PC-9 (cell line): ENCODE measurements around the gene CEP76. TPM values are rescaled to one million over a fixed set of nuclear protein-coding genes. Genes with fewer than 3 reads are reported as not detected.
A peak's percentile ranks its signal among the peaks of the same experiment; 100 is the strongest.

Experiments
- BruUV-seq: library from RNA; stranded (reverse); fragments of 400-500 nt; replicated peaks from 2 replicates; lab custom pipeline; 2021; lab: Mats Ljungman, UMichigan
- CTCF ChIA-PET: fragments of 300-600 bp; sonication (Branson Sonifier 250); formaldehyde crosslinking; loops from one replicate; lab custom pipeline; 2022; ENCODE audit warnings: antibody characterized with exemption; lab: Charles Lee
- POLR2A ChIA-PET: fragments of 300-600 bp; sonication (Branson Sonifier 250); formaldehyde crosslinking; loops from one replicate; lab custom pipeline; 2022; ENCODE audit warnings: antibody characterized with exemption; ENCODE audit not compliant: unreplicated experiment; lab: Charles Lee
- DNase-seq, 2 experiments: peaks; one replicate each; pipeline versions ENCODE4 v3.0.0 to v3.0.0-alpha.2; 2015 to 2022; ENCODE audit warnings: mixed read lengths in 1 of 2
- H2AFZ ChIP-seq: fragments of 200-600 bp; sonication (generic); 2 replicates; pipeline ENCODE4 v1.8.1; 2017; ENCODE audit warnings: antibody characterized with exemption
- H3F3A ChIP-seq: fragments of 200-600 bp; sonication (generic); 2 replicates; pipeline ENCODE4 v1.8.1; 2017; ENCODE audit warnings: antibody characterized with exemption, mild to moderate bottlenecking, low read depth; ENCODE audit not compliant: insufficient read depth
- H3K27ac ChIP-seq: fragments of 200-600 bp; sonication (generic); 2 replicates; pipeline ENCODE4 v1.6.1; 2016; ENCODE audit warnings: mixed run types
- H3K27me3 ChIP-seq: fragments of 200-600 bp; sonication (generic); 2 replicates; pipeline ENCODE4 v1.6.1; 2016; ENCODE audit warnings: low read depth, mixed run types; ENCODE audit not compliant: insufficient read depth
- H3K36me3 ChIP-seq: fragments of 200-600 bp; sonication (generic); 2 replicates; pipeline ENCODE4 v1.6.1; 2016; ENCODE audit warnings: low read depth, mixed run types
- H3K4me1 ChIP-seq: fragments of 200-600 bp; sonication (generic); replicated peaks from 2 replicates; pipeline ENCODE4 v1.6.1; 2016; ENCODE audit warnings: mixed run types; ENCODE audit not compliant: insufficient read depth
- H3K4me2 ChIP-seq: fragments of 200-600 bp; sonication (generic); 2 replicates; pipeline ENCODE4 v1.6.1; 2017; ENCODE audit warnings: mixed run types
- H3K4me3 ChIP-seq: fragments of 200-600 bp; sonication (generic); 2 replicates; pipeline ENCODE4 v1.6.1; 2016; ENCODE audit warnings: mixed run types
- H3K79me2 ChIP-seq: fragments of 200-600 bp; sonication (generic); 2 replicates; pipeline ENCODE4 v1.6.1; 2017; ENCODE audit warnings: low read depth, mixed run types
- H3K9me2 ChIP-seq: fragments of 200-600 bp; sonication (generic); 2 replicates; pipeline ENCODE4 v1.8.1; 2017; ENCODE audit warnings: mild to moderate bottlenecking; ENCODE audit not compliant: insufficient read depth
- H3K9me3 ChIP-seq: fragments of 200-600 bp; sonication (generic); 2 replicates; pipeline ENCODE4 v1.8.1; 2016; ENCODE audit warnings: low read depth; ENCODE audit not compliant: insufficient read depth
- H4K20me1 ChIP-seq: fragments of 200-600 bp; sonication (generic); 2 replicates; pipeline ENCODE4 v1.8.1; 2017; ENCODE audit not compliant: insufficient read depth
- EZH2 ChIP-seq: fragments of 200-600 bp; sonication (generic); IDR thresholded peaks from 2 replicates; pipeline ENCODE4 v1.8.0; 2017; ENCODE audit warnings: antibody characterized with exemption, low read depth
- intact Hi-C: fragments of 100-400 bp; cut with micrococcal nuclease; formaldehyde crosslinking; loops from one replicate; pipeline ENCODE4 v1.10.0; 2022; ENCODE audit not compliant: unreplicated experiment
- total RNA-seq: library from RNA; stranded (reverse); gene quantifications from 2 replicates; pipeline ENCODE4 v1.2.3, GENCODE V29; 2021
- TF ChIP-seq, protein P1 (sequence below): fragments of 200-600 bp; sonication (generic); conservative IDR thresholded peaks from 2 replicates; pipeline ENCODE4 v1.6.1; 2017; ENCODE audit warnings: mixed run types, antibody characterized with exemption, mild to moderate bottlenecking, moderate library complexity

The CEP76 gene
- total RNA-seq, 1 experiment from 2014 or later, result 14.5 TPM

DNA sequence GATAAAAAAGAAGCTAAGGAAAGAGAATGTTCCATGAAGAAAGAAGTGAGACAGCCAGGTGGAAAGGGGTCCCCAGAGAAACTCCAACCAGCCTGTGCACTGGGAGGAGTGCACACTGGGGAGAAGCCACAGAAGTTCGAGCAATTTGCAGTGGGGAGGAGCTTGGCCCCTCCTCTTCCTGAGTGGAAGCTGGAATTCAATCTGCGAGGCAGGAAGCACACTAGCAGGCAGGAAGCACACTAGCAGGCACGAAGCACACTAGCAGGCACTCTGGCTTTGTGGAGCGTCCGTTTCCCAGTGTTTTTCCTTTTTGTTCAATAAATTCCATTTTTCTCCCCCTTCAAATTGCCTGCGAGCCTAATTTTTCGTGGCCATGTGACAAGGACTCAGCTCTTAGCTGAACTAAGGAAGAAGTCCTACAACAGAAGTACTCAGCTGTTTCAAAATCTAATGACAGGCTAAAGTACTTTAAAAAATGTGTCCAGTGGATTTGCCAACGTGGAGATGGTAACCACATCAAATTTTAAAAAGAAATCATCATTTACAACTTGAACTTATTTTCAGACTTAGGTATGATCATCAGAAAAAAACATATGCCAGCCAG, 23.2 kb downstream of the CEP76 start:
- Histone ChIP-seq H3K36me3 (no peaks in the 10 kb centered on the region), H3K4me1 (no peaks in the 10 kb centered on the region), H3K4me2 (no peak overlapping the region), H3K27me3 (no peaks in the 10 kb centered on the region), H2AFZ (no peak overlapping the region), H3F3A (no peaks in the 10 kb centered on the region), H3K4me3 (no peak overlapping the region), H4K20me1 (no peaks in the 10 kb centered on the region), H3K9me2 (no peaks in the 10 kb centered on the region), H3K27ac (no peak overlapping the region), H3K9me3 (no peaks in the 10 kb centered on the region), H3K79me2 (no peaks in the 10 kb centered on the region)
- ChIA-PET CTCF (no interaction called here), POLR2A (no interaction called here)
- intact Hi-C loops, result no loop called here
- no peak for TF ChIP-seq EZH2
- no peak for DNase-seq
- no TSS peak for BruUV-seq

DNA sequence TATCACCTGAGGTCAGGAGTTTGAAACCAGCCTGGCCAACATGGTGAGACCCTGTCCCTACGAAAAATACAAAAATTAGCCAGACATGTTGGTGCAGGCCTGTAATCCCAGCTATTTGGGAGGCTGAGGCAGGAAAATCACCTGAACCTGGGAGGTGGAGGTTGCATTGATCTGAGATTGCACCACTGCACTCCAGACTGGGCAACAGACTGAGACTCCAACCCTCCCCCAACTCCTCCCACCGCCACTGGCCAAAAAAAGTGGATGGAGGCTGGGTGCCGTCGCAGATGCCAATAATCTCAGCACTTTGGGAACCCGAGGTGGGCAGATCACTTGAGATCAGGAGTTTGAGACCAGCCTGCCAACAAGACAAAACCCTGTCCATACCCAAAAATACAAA, 34.5 kb downstream of the CEP76 start:
- H3K4me3 ChIP-seq, result no peak overlapping the region
- no peak overlapping the region for H3K4me2 ChIP-seq
- ChIA-PET POLR2A (no interaction called here), CTCF (no interaction called here)
- no peaks in the 10 kb centered on the region for H3K27me3 ChIP-seq
- intact Hi-C loops, result no loop called here
- no peaks in the 10 kb centered on the region for H3K79me2 ChIP-seq
- H3K27ac ChIP-seq, result no peak overlapping the region
- no peak for DNase-seq
- TF ChIP-seq, protein P1, sequence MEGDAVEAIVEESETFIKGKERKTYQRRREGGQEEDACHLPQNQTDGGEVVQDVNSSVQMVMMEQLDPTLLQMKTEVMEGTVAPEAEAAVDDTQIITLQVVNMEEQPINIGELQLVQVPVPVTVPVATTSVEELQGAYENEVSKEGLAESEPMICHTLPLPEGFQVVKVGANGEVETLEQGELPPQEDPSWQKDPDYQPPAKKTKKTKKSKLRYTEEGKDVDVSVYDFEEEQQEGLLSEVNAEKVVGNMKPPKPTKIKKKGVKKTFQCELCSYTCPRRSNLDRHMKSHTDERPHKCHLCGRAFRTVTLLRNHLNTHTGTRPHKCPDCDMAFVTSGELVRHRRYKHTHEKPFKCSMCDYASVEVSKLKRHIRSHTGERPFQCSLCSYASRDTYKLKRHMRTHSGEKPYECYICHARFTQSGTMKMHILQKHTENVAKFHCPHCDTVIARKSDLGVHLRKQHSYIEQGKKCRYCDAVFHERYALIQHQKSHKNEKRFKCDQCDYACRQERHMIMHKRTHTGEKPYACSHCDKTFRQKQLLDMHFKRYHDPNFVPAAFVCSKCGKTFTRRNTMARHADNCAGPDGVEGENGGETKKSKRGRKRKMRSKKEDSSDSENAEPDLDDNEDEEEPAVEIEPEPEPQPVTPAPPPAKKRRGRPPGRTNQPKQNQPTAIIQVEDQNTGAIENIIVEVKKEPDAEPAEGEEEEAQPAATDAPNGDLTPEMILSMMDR, result no peak
- TF ChIP-seq EZH2, result no peak
- no peaks in the 10 kb centered on the region for H3K9me2 ChIP-seq
- H2AFZ ChIP-seq, result no peak overlapping the region
- H3F3A ChIP-seq, result 0 out of 2 replicates have a peak, but pooled peaks cover 2% of the 10 kb centered on the region
- 0 out of 2 replicates have a peak, but pooled peaks cover under 1% of the 10 kb centered on the region for H3K36me3 ChIP-seq
- no peaks in the 10 kb centered on the region for H4K20me1 ChIP-seq
- H3K9me3 ChIP-seq, result no peaks in the 10 kb centered on the region
- BruUV-seq, result no TSS peak
- H3K4me1 ChIP-seq, result no peaks in the 10 kb centered on the region; the same call in 1 of the 2 replicates

DNA sequence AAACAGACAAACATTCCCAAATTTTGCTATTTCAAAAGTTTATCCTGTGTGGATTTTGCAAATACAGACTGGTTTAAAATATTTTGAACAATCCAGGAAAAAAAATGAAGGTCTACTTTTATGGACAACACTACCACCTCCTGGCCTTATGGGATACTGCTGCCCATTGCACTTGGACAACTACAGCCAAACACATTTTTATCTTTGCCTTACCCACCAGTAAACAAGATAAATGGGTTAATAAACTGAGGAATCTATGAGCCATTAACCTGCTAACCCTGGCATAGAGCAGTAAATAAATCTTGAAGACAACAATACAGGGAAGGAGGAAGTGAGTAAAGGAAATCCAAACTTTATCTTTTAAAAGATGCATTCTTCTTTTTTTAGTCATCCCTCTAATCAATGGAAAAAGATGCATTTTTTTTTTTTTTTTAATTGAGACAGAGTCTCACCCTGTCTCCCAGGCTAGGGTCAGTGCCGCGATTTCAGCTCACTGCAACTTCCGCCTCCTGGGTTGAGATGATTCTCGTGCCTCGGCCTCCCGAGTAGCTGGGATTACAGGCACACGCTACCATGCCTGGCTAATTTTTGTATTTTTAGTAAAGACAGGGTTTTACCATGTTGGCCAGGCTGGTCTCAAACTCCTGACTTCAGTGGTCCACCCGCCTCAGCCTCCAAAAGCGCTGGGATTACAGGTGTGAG, 42.5 kb downstream of the CEP76 start:
- Histone ChIP-seq H3K9me2 (no peaks in the 10 kb centered on the region), H3K36me3 (no peaks in the 10 kb centered on the region), H3K4me2 (peak overlapping the region; percentile 17; the same call in 1 of the 2 replicates), H3F3A (peaks cover 22% of the 10 kb centered on the region; the same call in 1 of the 2 replicates), H3K27me3 (no peaks in the 10 kb centered on the region), H3K4me1 (peaks cover 28% of the 10 kb centered on the region), H2AFZ (no peak overlapping the region), H3K9me3 (no peaks in the 10 kb centered on the region), H3K4me3 (no peak overlapping the region), H4K20me1 (no peaks in the 10 kb centered on the region), H3K27ac (peak overlapping the region; percentile 21; the same call in 1 of the 2 replicates), H3K79me2 (peaks cover 15% of the 10 kb centered on the region)
- intact Hi-C loops, result loop anchor here (1.0 to 5.0 kb wide), 5 partner anchors 264 to 567 kb away; partner anchors contain the start of genes AFG3L2 and ANKRD62
- BruUV-seq, result no TSS peak
- ChIA-PET POLR2A (no interaction called here), CTCF (interaction anchor here (0.6 to 0.7 kb wide), 5 partner anchors 198 to 1497 kb away, joined by 3 to 8 read pairs (median 4); no protein-coding TSS in a partner anchor)
- TF ChIP-seq, protein P1, result peak; percentile 94
- TF ChIP-seq EZH2, result no peak
- peak; percentile 44 to 81 for DNase-seq
